Sigmoid colon (tissue), 7 donors: ENCODE measurements around the gene PIMREG. TPM values are rescaled to one million over a fixed set of nuclear protein-coding genes. Genes with fewer than 3 reads are reported as not detected.
A peak's percentile ranks its signal among the peaks of the same experiment; 100 is the strongest.

Experiments
- DNase-seq: peaks from one replicate; pipeline ENCODE4 v3.0.0-alpha.2; 2019
- H3K27ac ChIP-seq, 4 donors: fragments of 200-600 bp; sonication (generic); one replicate each; pipeline ENCODE4 v1.5.1; 2016 to 2019; ENCODE audit warnings: mild to moderate bottlenecking in 1 of 4
- H3K27me3 ChIP-seq, 3 donors: fragments of 200-600 bp; sonication (generic); one replicate each; pipeline ENCODE4 v1.5.1; 2019; ENCODE audit warnings: mild to moderate bottlenecking in 1 of 3
- H3K36me3 ChIP-seq, 4 donors: fragments of 200-600 bp; sonication (generic); one replicate each; pipeline ENCODE4 v1.5.1; 2016 to 2019
- H3K4me1 ChIP-seq, 4 donors: fragments of 200-600 bp; sonication (generic); one replicate each; pipeline ENCODE4 v1.5.1; 2017 to 2019
- H3K4me3 ChIP-seq, 4 donors: fragments of 200-600 bp; sonication (generic); one replicate each; pipeline ENCODE4 v1.5.1; 2017 to 2019; ENCODE audit warnings: mild to moderate bottlenecking in 2 of 4, moderate library complexity in 1 of 4
- H3K9me3 ChIP-seq, 4 donors: fragments of 200-600 bp in 3 of 4; sonication (generic) in 3 of 4; one replicate each; pipeline versions ENCODE4 v1.5.1 to v1.6.1; 2013 to 2019
- CTCF ChIP-seq, 4 experiments: fragments of 450-650 bp in 3 of 4; fragments of 200-600 bp in 1 of 4; IDR thresholded peaks; one replicate each; pipeline ENCODE4 v1.5.1; 2016 to 2019; ENCODE audit warnings: antibody characterized with exemption in 4 of 4, mild to moderate bottlenecking in 3 of 4, moderate library complexity in 2 of 4
- EP300 ChIP-seq, 4 donors: sonication (generic); formaldehyde crosslinking; IDR thresholded peaks; one replicate each; pipeline ENCODE4 v1.6.1; 2017; ENCODE audit warnings: antibody characterized with exemption in 4 of 4
- POLR2A ChIP-seq, 2 donors: fragments of 450-650 bp; IDR thresholded peaks; one replicate each; pipeline ENCODE4 v1.6.1; 2016; ENCODE audit warnings: antibody characterized with exemption in 2 of 2, mild to moderate bottlenecking in 2 of 2, moderate library complexity in 2 of 2
- POLR2AphosphoS5 ChIP-seq, 4 donors: sonication (generic); formaldehyde crosslinking; IDR thresholded peaks; one replicate each; pipeline ENCODE4 v1.6.1; 2017; ENCODE audit warnings: antibody characterized with exemption in 4 of 4
- WGBS, 2 donors: extraction: QIAGEN DNeasy Blood & Tissue Kit; methylation state at CpG; one replicate each; pipeline ENCODE4 v1.1.7; 2013; 5-methylcytosine and 5-hydroxymethylcytosine counted together
- intact Hi-C: fragments of 100-400 bp; cut with DNase I; formaldehyde crosslinking; loops from one replicate; pipeline ENCODE4 v1.15.1; 2023
- polyA plus RNA-seq, 3 donors: library from polyadenylated mRNA; stranded (reverse); fragments of 200-250 nt; gene quantifications; one replicate each; pipeline ENCODE4 v1.2.3, GENCODE V29; 2013
- total RNA-seq, 4 donors: library from RNA; depleted of rRNA; stranded (reverse); fragments of >200 nt; gene quantifications; one replicate each; pipeline ENCODE4 v1.1.0, GENCODE V29; 2016
- donor health status: healthy with polysubstance abuse.
- donor health status: Bipolar disorder and iron deficiency.
- donor health status: healthy.

Gene PIMREG
- total and polyA plus RNA-seq, 7 donors: 2.5 to 7.8 TPM; not detected in 5

- no peak for DNase-seq
- WGBS, 2 donors: 37 to 54% methylated on average over 7 of the region's 7 CpGs
- H3K27me3 ChIP-seq: peaks cover 0 to 6% (median 1%) of the 10 kb centered on the region in 3 donors
- intact Hi-C loops: no loop called here
- H3K4me3 ChIP-seq: no peak overlapping the region
- no peak overlapping the region for H3K27ac ChIP-seq
- peaks cover 0 to 3% (median 0%) of the 10 kb centered on the region in 4 donors for H3K9me3 ChIP-seq
- no peaks in the 10 kb centered on the region for H3K4me1 ChIP-seq
- TF ChIP-seq POLR2A (IDR thresholded peaks at IDR 0.05) (no peak), CTCF (IDR thresholded peaks at IDR 0.05) (no peak), EP300 (IDR thresholded peaks at IDR 0.05) (no peak), POLR2AphosphoS5 (IDR thresholded peaks at IDR 0.05) (no peak)
- no peaks in the 10 kb centered on the region for H3K36me3 ChIP-seq
Observed at GRCh38 chr17:6427279-6427781, 16.9 kb upstream of the PIMREG start.

- H3K36me3 ChIP-seq: no peaks in the 10 kb centered on the region
- no peaks in the 10 kb centered on the region for H3K4me1 ChIP-seq
- H3K9me3 ChIP-seq: peaks cover 0 to 3% (median 0%) of the 10 kb centered on the region in 4 donors
- H3K4me3 ChIP-seq: no peak overlapping the region
- no peak overlapping the region for H3K27ac ChIP-seq
- H3K27me3 ChIP-seq: peaks cover 0 to 6% (median 0%) of the 10 kb centered on the region in 3 donors
- intact Hi-C loops: no loop called here
- no peak for DNase-seq
- WGBS, 2 donors: 88 to 92% methylated on average over 17 of the region's 17 CpGs
- TF ChIP-seq EP300 (IDR thresholded peaks at IDR 0.05): no peak
- TF ChIP-seq CTCF (IDR thresholded peaks at IDR 0.05): no peak
- no peak for TF ChIP-seq POLR2A (IDR thresholded peaks at IDR 0.05)
- TF ChIP-seq POLR2AphosphoS5 (IDR thresholded peaks at IDR 0.05): no peak
Observed at GRCh38 chr17:6428207-6428965, 15.9 kb upstream of the PIMREG start.

GRCh38 chr17:6429266-6429665 is 15.0 kb upstream of the PIMREG start:
- no peak overlapping the region for H3K4me3 ChIP-seq
- no peak overlapping the region for H3K27ac ChIP-seq
- TF ChIP-seq POLR2A (IDR thresholded peaks at IDR 0.05): no peak
- no peak for TF ChIP-seq EP300 (IDR thresholded peaks at IDR 0.05)
- no peak for TF ChIP-seq POLR2AphosphoS5 (IDR thresholded peaks at IDR 0.05)
- no peak for TF ChIP-seq CTCF (IDR thresholded peaks at IDR 0.05)
- no peaks in the 10 kb centered on the region for H3K27me3 ChIP-seq
- no peak for DNase-seq
- no peaks in the 10 kb centered on the region for H3K36me3 ChIP-seq
- no peaks in the 10 kb centered on the region for H3K4me1 ChIP-seq
- intact Hi-C loops: no loop called here
- H3K9me3 ChIP-seq: peaks cover 0 to 3% (median 0%) of the 10 kb centered on the region in 4 donors
- 85% methylated on average over 7 of the region's 7 CpGs for WGBS, 2 donors

GRCh38 chr17:6430769-6431168 is 13.5 kb upstream of the PIMREG start:
- intact Hi-C loops: no loop called here
- Histone ChIP-seq H3K4me3 (no peak overlapping the region), H3K4me1 (no peaks in the 10 kb centered on the region), H3K9me3 (peaks cover 0 to 3% (median 0%) of the 10 kb centered on the region in 4 donors), H3K36me3 (no peaks in the 10 kb centered on the region), H3K27ac (no peak overlapping the region), H3K27me3 (peaks cover 0 to 7% (median 0%) of the 10 kb centered on the region in 3 donors)
- no peak for DNase-seq
- TF ChIP-seq CTCF (IDR thresholded peaks at IDR 0.05) (peak in 1 of 4 experiments; percentile 11), EP300 (IDR thresholded peaks at IDR 0.05) (no peak)
